PC-9 (cell line): ENCODE results near the gene MAP4.

Experiments used
- EZH2 ChIP-seq: fragments of 200-600 bp; sonication (generic); IDR thresholded peaks from 2 replicates; pipeline ENCODE4 v1.8.0; 2017; ENCODE audit warnings: antibody characterized with exemption, low read depth
- TF ChIP-seq, protein P1 (sequence below): fragments of 200-600 bp; sonication (generic); conservative IDR thresholded peaks from 2 replicates; pipeline ENCODE4 v1.6.1; 2017; ENCODE audit warnings: mixed run types, antibody characterized with exemption, mild to moderate bottlenecking, moderate library complexity

DNA sequence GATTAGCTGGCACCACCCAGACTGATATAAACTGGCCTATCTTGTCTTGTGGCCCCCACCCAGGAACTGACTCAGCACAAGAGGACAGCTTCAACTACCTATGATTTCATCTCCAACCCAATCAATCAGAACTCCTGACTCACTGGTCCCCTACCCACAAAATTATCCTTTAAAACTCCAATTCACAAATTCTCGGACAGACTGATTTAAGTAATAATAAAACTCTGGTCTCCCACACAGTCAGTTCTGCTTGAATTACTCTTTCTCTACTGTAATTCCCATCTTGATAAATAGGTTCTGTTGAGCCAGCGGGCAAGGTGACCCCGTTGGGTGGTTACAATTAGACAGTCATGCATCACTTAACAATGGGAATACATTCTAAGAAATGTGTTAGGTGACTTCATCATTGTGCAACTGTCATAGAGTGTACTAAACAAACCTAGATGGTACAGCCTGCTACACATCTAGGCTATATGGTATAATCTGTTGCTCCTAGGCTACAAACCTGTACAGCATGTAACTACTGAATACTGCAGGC, 48.1 kb upstream of the MAP4 start:
- TF ChIP-seq, protein P1, sequence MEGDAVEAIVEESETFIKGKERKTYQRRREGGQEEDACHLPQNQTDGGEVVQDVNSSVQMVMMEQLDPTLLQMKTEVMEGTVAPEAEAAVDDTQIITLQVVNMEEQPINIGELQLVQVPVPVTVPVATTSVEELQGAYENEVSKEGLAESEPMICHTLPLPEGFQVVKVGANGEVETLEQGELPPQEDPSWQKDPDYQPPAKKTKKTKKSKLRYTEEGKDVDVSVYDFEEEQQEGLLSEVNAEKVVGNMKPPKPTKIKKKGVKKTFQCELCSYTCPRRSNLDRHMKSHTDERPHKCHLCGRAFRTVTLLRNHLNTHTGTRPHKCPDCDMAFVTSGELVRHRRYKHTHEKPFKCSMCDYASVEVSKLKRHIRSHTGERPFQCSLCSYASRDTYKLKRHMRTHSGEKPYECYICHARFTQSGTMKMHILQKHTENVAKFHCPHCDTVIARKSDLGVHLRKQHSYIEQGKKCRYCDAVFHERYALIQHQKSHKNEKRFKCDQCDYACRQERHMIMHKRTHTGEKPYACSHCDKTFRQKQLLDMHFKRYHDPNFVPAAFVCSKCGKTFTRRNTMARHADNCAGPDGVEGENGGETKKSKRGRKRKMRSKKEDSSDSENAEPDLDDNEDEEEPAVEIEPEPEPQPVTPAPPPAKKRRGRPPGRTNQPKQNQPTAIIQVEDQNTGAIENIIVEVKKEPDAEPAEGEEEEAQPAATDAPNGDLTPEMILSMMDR, result no peak
- no peak for TF ChIP-seq EZH2
